H1 (cell line): ENCODE measurements around the gene RCOR2. TPM values are rescaled to one million over a fixed set of nuclear protein-coding genes. Genes with fewer than 3 reads are reported as not detected.

Experiments used
- CBX5 ChIP-seq: fragments of 300-800, 300-1000 bp; sonication (generic); IDR thresholded peaks from 2 replicates; pipeline ENCODE4 v1.7.1; 2016; ENCODE audit warnings: antibody characterized with exemption, low read length, low read depth
- CHD2 ChIP-seq: IDR thresholded peaks from 2 replicates; pipeline ENCODE4 v1.6.1; 2012; ENCODE audit warnings: low read length, improper control_type of control experiment
- KDM4A ChIP-seq: IDR thresholded peaks from one replicate; pipeline ENCODE4 v1.7.1; 2012; ENCODE audit warnings: low read depth, mild to moderate bottlenecking, moderate library complexity, low read length, inconsistent platforms; ENCODE audit not compliant: severe bottlenecking
- NRF1 ChIP-seq: IDR thresholded peaks from 2 replicates; pipeline ENCODE4 v1.6.1; 2011; ENCODE audit warnings: mild to moderate bottlenecking, low read depth, low read length, improper control_type of control experiment
- POU5F1 ChIP-seq: IDR thresholded peaks from 2 replicates; pipeline ENCODE4 v1.6.1; 2011; ENCODE audit warnings: low read depth, mild to moderate bottlenecking, low read length, moderate library complexity
- RNF2 ChIP-seq: fragments of 200-900, 300-1000 bp; sonication (generic); IDR thresholded peaks from 2 replicates; pipeline ENCODE4 v1.7.1; 2016; ENCODE audit warnings: borderline replicate concordance, low read depth, mild to moderate bottlenecking, antibody characterized with exemption, low read length; ENCODE audit not compliant: poor library complexity, severe bottlenecking; ENCODE audit errors: missing control alignments
- SIRT6 ChIP-seq: IDR thresholded peaks from one replicate; pipeline ENCODE4 v1.7.1; 2012; ENCODE audit warnings: low read length, inconsistent platforms
- SRF ChIP-seq: IDR thresholded peaks from 2 replicates; pipeline ENCODE4 v1.6.1; 2011; ENCODE audit warnings: mild to moderate bottlenecking, low read depth, low read length, moderate library complexity
- TBP ChIP-seq: IDR thresholded peaks from 2 replicates; pipeline ENCODE4 v1.6.1; 2011; ENCODE audit warnings: low read depth, low read length, improper control_type of control experiment
- polyA plus RNA-seq, 7 experiments: library from polyadenylated mRNA; depleted of rRNA in 3 of 7; stranded (reverse) in 5 of 7; unstranded in 2 of 7; fragments of >200 nt in 5 of 7; fragments of 200-250 nt in 2 of 7; gene quantifications; 1 replicate in 5 of 7; 2 replicates in 1 of 7; 4 replicates in 1 of 7; pipeline versions ENCODE4 v1.2.1 to v1.2.3, GENCODE V29; 2011 to 2013; ENCODE audit warnings: missing spikeins in 2 of 7, mixed read lengths in 2 of 7
- total RNA-seq: library from RNA; stranded (reverse); fragmentation: NEBNext Ultra II Directional; extraction: Animal tissue kit (Norgen Biotek cat#: 25700); gene quantifications from 2 replicates; pipeline ENCODE4 v1.2.1, GENCODE V29; 2021
- TF ChIP-seq, protein P1 (sequence below): fragments of 300-600 bp; sonication (generic); IDR thresholded peaks from 2 replicates; pipeline ENCODE4 v1.7.1; 2012; ENCODE audit warnings: low read length, moderate library complexity, mild to moderate bottlenecking, inconsistent platforms; ENCODE audit not compliant: insufficient replicate concordance
- TF ChIP-seq, protein P2 (sequence below): IDR thresholded peaks from 2 replicates; pipeline ENCODE4 v1.6.1; 2011; ENCODE audit warnings: low read depth, mild to moderate bottlenecking, low read length; ENCODE audit not compliant: insufficient read depth

The RCOR2 gene
- total and polyA plus RNA-seq, 2 of the 8 experiments (the other 6 are each of a cell fraction or from before 2014, with no cell fraction given) = 54.6 to 78.0 TPM

- TF ChIP-seq, protein P1, sequence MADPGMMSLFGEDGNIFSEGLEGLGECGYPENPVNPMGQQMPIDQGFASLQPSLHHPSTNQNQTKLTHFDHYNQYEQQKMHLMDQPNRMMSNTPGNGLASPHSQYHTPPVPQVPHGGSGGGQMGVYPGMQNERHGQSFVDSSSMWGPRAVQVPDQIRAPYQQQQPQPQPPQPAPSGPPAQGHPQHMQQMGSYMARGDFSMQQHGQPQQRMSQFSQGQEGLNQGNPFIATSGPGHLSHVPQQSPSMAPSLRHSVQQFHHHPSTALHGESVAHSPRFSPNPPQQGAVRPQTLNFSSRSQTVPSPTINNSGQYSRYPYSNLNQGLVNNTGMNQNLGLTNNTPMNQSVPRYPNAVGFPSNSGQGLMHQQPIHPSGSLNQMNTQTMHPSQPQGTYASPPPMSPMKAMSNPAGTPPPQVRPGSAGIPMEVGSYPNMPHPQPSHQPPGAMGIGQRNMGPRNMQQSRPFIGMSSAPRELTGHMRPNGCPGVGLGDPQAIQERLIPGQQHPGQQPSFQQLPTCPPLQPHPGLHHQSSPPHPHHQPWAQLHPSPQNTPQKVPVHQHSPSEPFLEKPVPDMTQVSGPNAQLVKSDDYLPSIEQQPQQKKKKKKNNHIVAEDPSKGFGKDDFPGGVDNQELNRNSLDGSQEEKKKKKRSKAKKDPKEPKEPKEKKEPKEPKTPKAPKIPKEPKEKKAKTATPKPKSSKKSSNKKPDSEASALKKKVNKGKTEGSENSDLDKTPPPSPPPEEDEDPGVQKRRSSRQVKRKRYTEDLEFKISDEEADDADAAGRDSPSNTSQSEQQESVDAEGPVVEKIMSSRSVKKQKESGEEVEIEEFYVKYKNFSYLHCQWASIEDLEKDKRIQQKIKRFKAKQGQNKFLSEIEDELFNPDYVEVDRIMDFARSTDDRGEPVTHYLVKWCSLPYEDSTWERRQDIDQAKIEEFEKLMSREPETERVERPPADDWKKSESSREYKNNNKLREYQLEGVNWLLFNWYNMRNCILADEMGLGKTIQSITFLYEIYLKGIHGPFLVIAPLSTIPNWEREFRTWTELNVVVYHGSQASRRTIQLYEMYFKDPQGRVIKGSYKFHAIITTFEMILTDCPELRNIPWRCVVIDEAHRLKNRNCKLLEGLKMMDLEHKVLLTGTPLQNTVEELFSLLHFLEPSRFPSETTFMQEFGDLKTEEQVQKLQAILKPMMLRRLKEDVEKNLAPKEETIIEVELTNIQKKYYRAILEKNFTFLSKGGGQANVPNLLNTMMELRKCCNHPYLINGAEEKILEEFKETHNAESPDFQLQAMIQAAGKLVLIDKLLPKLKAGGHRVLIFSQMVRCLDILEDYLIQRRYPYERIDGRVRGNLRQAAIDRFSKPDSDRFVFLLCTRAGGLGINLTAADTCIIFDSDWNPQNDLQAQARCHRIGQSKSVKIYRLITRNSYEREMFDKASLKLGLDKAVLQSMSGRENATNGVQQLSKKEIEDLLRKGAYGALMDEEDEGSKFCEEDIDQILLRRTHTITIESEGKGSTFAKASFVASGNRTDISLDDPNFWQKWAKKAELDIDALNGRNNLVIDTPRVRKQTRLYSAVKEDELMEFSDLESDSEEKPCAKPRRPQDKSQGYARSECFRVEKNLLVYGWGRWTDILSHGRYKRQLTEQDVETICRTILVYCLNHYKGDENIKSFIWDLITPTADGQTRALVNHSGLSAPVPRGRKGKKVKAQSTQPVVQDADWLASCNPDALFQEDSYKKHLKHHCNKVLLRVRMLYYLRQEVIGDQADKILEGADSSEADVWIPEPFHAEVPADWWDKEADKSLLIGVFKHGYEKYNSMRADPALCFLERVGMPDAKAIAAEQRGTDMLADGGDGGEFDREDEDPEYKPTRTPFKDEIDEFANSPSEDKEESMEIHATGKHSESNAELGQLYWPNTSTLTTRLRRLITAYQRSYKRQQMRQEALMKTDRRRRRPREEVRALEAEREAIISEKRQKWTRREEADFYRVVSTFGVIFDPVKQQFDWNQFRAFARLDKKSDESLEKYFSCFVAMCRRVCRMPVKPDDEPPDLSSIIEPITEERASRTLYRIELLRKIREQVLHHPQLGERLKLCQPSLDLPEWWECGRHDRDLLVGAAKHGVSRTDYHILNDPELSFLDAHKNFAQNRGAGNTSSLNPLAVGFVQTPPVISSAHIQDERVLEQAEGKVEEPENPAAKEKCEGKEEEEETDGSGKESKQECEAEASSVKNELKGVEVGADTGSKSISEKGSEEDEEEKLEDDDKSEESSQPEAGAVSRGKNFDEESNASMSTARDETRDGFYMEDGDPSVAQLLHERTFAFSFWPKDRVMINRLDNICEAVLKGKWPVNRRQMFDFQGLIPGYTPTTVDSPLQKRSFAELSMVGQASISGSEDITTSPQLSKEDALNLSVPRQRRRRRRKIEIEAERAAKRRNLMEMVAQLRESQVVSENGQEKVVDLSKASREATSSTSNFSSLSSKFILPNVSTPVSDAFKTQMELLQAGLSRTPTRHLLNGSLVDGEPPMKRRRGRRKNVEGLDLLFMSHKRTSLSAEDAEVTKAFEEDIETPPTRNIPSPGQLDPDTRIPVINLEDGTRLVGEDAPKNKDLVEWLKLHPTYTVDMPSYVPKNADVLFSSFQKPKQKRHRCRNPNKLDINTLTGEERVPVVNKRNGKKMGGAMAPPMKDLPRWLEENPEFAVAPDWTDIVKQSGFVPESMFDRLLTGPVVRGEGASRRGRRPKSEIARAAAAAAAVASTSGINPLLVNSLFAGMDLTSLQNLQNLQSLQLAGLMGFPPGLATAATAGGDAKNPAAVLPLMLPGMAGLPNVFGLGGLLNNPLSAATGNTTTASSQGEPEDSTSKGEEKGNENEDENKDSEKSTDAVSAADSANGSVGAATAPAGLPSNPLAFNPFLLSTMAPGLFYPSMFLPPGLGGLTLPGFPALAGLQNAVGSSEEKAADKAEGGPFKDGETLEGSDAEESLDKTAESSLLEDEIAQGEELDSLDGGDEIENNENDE = no peak
- TF ChIP-seq SRF (no peak), RNF2 (no peak), KDM4A (no peak), TBP (peak; percentile 23; the same call in 1 of the 2 replicates), NRF1 (no peak), CHD2 (peak; percentile 59; the same call in 1 of the 2 replicates), SIRT6 (no peak), POU5F1 (no peak), CBX5 (no peak)
- TF ChIP-seq, protein P2, sequence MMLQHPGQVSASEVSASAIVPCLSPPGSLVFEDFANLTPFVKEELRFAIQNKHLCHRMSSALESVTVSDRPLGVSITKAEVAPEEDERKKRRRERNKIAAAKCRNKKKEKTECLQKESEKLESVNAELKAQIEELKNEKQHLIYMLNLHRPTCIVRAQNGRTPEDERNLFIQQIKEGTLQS = no peak
These were observed 4.0 kb upstream of the RCOR2 start (continued) for GRCh38 chr11:63920939-63921417.
